GM12864 (cell line): ENCODE data around the gene TRIML1.
"Not testable (repeated sequence)": the region's sequence is repeated elsewhere in the genome, so short reads cannot be mapped to it uniquely, and the experiment has no call there.

ENCODE experiments used
- DNase-seq: peaks from one replicate; pipeline ENCODE4 v3.0.0-alpha.2; 2011; ENCODE audit warnings: low read depth
- H3K4me3 ChIP-seq: 2 replicates; pipeline ENCODE4 v1.5.1; 2011; ENCODE audit warnings: mild to moderate bottlenecking, low read depth, low read length, control low read depth
- CTCF ChIP-seq: IDR thresholded peaks from 2 replicates; pipeline ENCODE4 v1.5.1; 2011; ENCODE audit warnings: low read depth, mild to moderate bottlenecking, moderate library complexity, low read length, control low read depth, inconsistent platforms; ENCODE audit errors: missing control alignments

Gene TRIML1

GRCh38 chr4:188147176-188147575 lies 7.9 kb downstream of the TRIML1 start:
- DNase-seq: no peak
- TF ChIP-seq CTCF: no peak
- H3K4me3 ChIP-seq: no peak overlapping the region

GRCh38 chr4:188147776-188148175 lies 8.5 kb downstream of the TRIML1 start:
- no peak for TF ChIP-seq CTCF
- no peak for DNase-seq
- no peak overlapping the region for H3K4me3 ChIP-seq

- DNase-seq: no peak
- TF ChIP-seq CTCF: no peak
- no peak overlapping the region for H3K4me3 ChIP-seq
These were observed 15.6 kb downstream of the TRIML1 start for GRCh38 chr4:188154668-188155405.

GRCh38 chr4:188158336-188158735 lies 19.1 kb downstream of the TRIML1 start:
- no peak for TF ChIP-seq CTCF
- no peak overlapping the region for H3K4me3 ChIP-seq
- DNase-seq: no peak

GRCh38 chr4:188159513-188160226 lies 20.4 kb downstream of the TRIML1 start:
- DNase-seq, H3K4me3 ChIP-seq: not testable (repeated sequence)

- no peak for TF ChIP-seq CTCF
- no peak overlapping the region for H3K4me3 ChIP-seq
- no peak for DNase-seq
These were observed 21.2 kb downstream of the TRIML1 start for GRCh38 chr4:188160406-188160805.

- no peak overlapping the region for H3K4me3 ChIP-seq
- TF ChIP-seq CTCF: no peak
- DNase-seq: no peak
These were observed 21.9 kb downstream of the TRIML1 start for GRCh38 chr4:188161167-188161566.
